K562 (cell line): ENCODE data around the gene WDR88.

Experiments used
- C11orf30 ChIP-seq: fragments of 450-650 bp; IDR thresholded peaks from 2 replicates; pipeline ENCODE4 v1.6.1; 2016; ENCODE audit warnings: low read depth, mild to moderate bottlenecking
- DEAF1 ChIP-seq: fragments of 450-650 bp; formaldehyde crosslinking; IDR thresholded peaks from 2 replicates; pipeline ENCODE4 v1.4.0; 2020; ENCODE audit warnings: mild to moderate bottlenecking, moderate library complexity
- ETS1 ChIP-seq: conservative IDR thresholded peaks from 2 replicates; pipeline ENCODE4 v1.6.1; 2011; ENCODE audit warnings: low read depth, mild to moderate bottlenecking, low read length; ENCODE audit not compliant: control insufficient read depth
- KLF1 ChIP-seq: fragments of 450-650 bp; IDR thresholded peaks from 2 replicates; pipeline ENCODE4 v1.6.1; 2016; ENCODE audit warnings: missing genetic modification characterization, missing compliant biosample characterization
- MAFF ChIP-seq: IDR thresholded peaks from 2 replicates; pipeline ENCODE4 v1.6.1; 2012; ENCODE audit warnings: low read length, improper control_type of control experiment
- POLR2A ChIP-seq: fragments of 450-650 bp; conservative IDR thresholded peaks from 2 replicates; pipeline ENCODE4 v1.6.1; 2016
- SAFB2 ChIP-seq: fragments of 200-400 bp; formaldehyde crosslinking; IDR thresholded peaks from 2 replicates; pipeline ENCODE4 v1.6.1; 2018; ENCODE audit warnings: borderline replicate concordance, low read length, low read depth, moderate library complexity; ENCODE audit not compliant: severe bottlenecking

- TF ChIP-seq ETS1 (no peak), POLR2A (no peak), C11orf30 (no peak), SAFB2 (no peak), KLF1 (no peak), MAFF (no peak), DEAF1 (CRISPR knock-in tag) (no peak)
Observed at GRCh38 chr19:33158365-33158764, 26.5 kb downstream of the WDR88 start.
